ENCODE data around the gene SNX1.
A peak's percentile ranks its signal among the peaks of the same experiment; 100 is the strongest.

The SNX1 gene

GRCh38 chr15:64152507-64153387 lies 57.0 kb downstream of the SNX1 start:
- H3K79me2 ChIP-seq (ENCODE audit: insufficient read depth, low read length) = no peaks in the 10 kb centered on the region
- H2AFZ ChIP-seq (ENCODE audit: low read length) = no peak overlapping the region
- H3K36me3 ChIP-seq (ENCODE audit: insufficient read depth, low read length) = peaks cover 30% of the 10 kb centered on the region; the same call in 1 of the 2 replicates
- TF ChIP-seq CTCF (conservative IDR thresholded peaks at IDR 0.05; ENCODE audit: low read length) (no peak), EZH2phosphoT487 (IDR thresholded peaks at IDR 0.05; ENCODE audit: borderline replicate concordance) (no peak)
- H3F3A ChIP-seq (ENCODE audit: low read depth) = peaks cover 2% of the 10 kb centered on the region; the same call in 1 of the 2 replicates
- H3K9ac ChIP-seq (ENCODE audit: low read depth, low read length, poor library complexity, severe bottlenecking) = no peak overlapping the region
- no peak overlapping the region for H3K4me3 ChIP-seq (ENCODE audit: low read length, poor library complexity, severe bottlenecking)
- H3K4me2 ChIP-seq (ENCODE audit: low read depth, low read length, poor library complexity, severe bottlenecking) = peak overlapping the region; percentile 44
- peaks cover 4% of the 10 kb centered on the region for H4K20me1 ChIP-seq (ENCODE audit: insufficient read depth, low read length, poor library complexity, severe bottlenecking)
- H3K9me3 ChIP-seq (ENCODE audit: insufficient read depth, low read depth, low read length) = no peaks in the 10 kb centered on the region
- H3K27me3 ChIP-seq (ENCODE audit: insufficient read depth, low read length, poor library complexity, severe bottlenecking) = no peaks in the 10 kb centered on the region
- peaks cover 15% of the 10 kb centered on the region for H3K4me1 ChIP-seq (ENCODE audit: insufficient read depth, low read length, poor library complexity, severe bottlenecking)
- H3K9me2 ChIP-seq (replicated peaks; ENCODE audit: low read depth, low read length) = no peaks in the 10 kb centered on the region

- peak overlapping the region; percentile 44 for H3K4me2 ChIP-seq (ENCODE audit: low read depth, low read length, poor library complexity, severe bottlenecking)
- H3K4me3 ChIP-seq (ENCODE audit: low read length, poor library complexity, severe bottlenecking) = no peak overlapping the region
- no peak overlapping the region for H3K9ac ChIP-seq (ENCODE audit: low read depth, low read length, poor library complexity, severe bottlenecking)
- H3K9me3 ChIP-seq (ENCODE audit: insufficient read depth, low read depth, low read length) = no peaks in the 10 kb centered on the region
- H3K9me2 ChIP-seq (replicated peaks; ENCODE audit: low read depth, low read length) = no peaks in the 10 kb centered on the region
- H3F3A ChIP-seq (ENCODE audit: low read depth) = peaks cover 2% of the 10 kb centered on the region; the same call in 1 of the 2 replicates
- TF ChIP-seq CTCF (conservative IDR thresholded peaks at IDR 0.05; ENCODE audit: low read length) = peak; percentile 97
- no peak for TF ChIP-seq EZH2phosphoT487 (IDR thresholded peaks at IDR 0.05; ENCODE audit: borderline replicate concordance)
- peaks cover 8% of the 10 kb centered on the region; the same call in 1 of the 2 replicates for H3K79me2 ChIP-seq (ENCODE audit: insufficient read depth, low read length)
- H3K4me1 ChIP-seq (ENCODE audit: insufficient read depth, low read length, poor library complexity, severe bottlenecking) = peaks cover 18% of the 10 kb centered on the region
- H3K27me3 ChIP-seq (ENCODE audit: insufficient read depth, low read length, poor library complexity, severe bottlenecking) = no peaks in the 10 kb centered on the region
- H2AFZ ChIP-seq (ENCODE audit: low read length) = no peak overlapping the region
- peaks cover 39% of the 10 kb centered on the region; the same call in 1 of the 2 replicates for H3K36me3 ChIP-seq (ENCODE audit: insufficient read depth, low read length)
- H4K20me1 ChIP-seq (ENCODE audit: insufficient read depth, low read length, poor library complexity, severe bottlenecking) = peaks cover 13% of the 10 kb centered on the region
Observed at GRCh38 chr15:64153480-64154367, 57.9 kb downstream of the SNX1 start.

- Histone ChIP-seq H3K4me2 (ENCODE audit: low read depth, low read length, poor library complexity, severe bottlenecking) (no peak overlapping the region), H3K9ac (ENCODE audit: low read depth, low read length, poor library complexity, severe bottlenecking) (no peak overlapping the region), H3K36me3 (ENCODE audit: insufficient read depth, low read length) (peaks cover 55% of the 10 kb centered on the region; the same call in 1 of the 2 replicates), H3K9me2 (replicated peaks; ENCODE audit: low read depth, low read length) (no peaks in the 10 kb centered on the region), H3K79me2 (ENCODE audit: insufficient read depth, low read length) (peaks cover 31% of the 10 kb centered on the region), H3K4me3 (ENCODE audit: low read length, poor library complexity, severe bottlenecking) (no peak overlapping the region), H3F3A (ENCODE audit: low read depth) (peaks cover 2% of the 10 kb centered on the region; the same call in 1 of the 2 replicates), H3K9me3 (ENCODE audit: insufficient read depth, low read depth, low read length) (no peaks in the 10 kb centered on the region), H3K4me1 (ENCODE audit: insufficient read depth, low read length, poor library complexity, severe bottlenecking) (peaks cover 22% of the 10 kb centered on the region), H2AFZ (ENCODE audit: low read length) (no peak overlapping the region), H4K20me1 (ENCODE audit: insufficient read depth, low read length, poor library complexity, severe bottlenecking) (peaks cover 29% of the 10 kb centered on the region), H3K27me3 (ENCODE audit: insufficient read depth, low read length, poor library complexity, severe bottlenecking) (no peaks in the 10 kb centered on the region)
- TF ChIP-seq CTCF (conservative IDR thresholded peaks at IDR 0.05; ENCODE audit: low read length) = no peak
- no peak for TF ChIP-seq EZH2phosphoT487 (IDR thresholded peaks at IDR 0.05; ENCODE audit: borderline replicate concordance)
Observed at GRCh38 chr15:64155802-64156651, 60.2 kb downstream of the SNX1 start.

All from Loucy (cell line).